H1 (cell line): ENCODE data around the gene ACBD5. TPM values are rescaled to one million over a fixed set of nuclear protein-coding genes. Genes with fewer than 3 reads are reported as not detected.

ENCODE experiments used
- CBX5 ChIP-seq: fragments of 300-800, 300-1000 bp; sonication (generic); IDR thresholded peaks from 2 replicates; pipeline ENCODE4 v1.7.1; 2016; ENCODE audit warnings: antibody characterized with exemption, low read length, low read depth
- CREB1 ChIP-seq: IDR thresholded peaks from 2 replicates; pipeline ENCODE4 v1.6.1; 2012; ENCODE audit warnings: inconsistent platforms
- CTCF ChIP-seq, 3 experiments: IDR thresholded peaks; 1 replicate in 2 of 3; 2 replicates in 1 of 3; pipeline versions ENCODE4 v1.5.1 to v1.6.1; 2011; ENCODE audit warnings: low read length in 3 of 3, mild to moderate bottlenecking in 3 of 3, inconsistent platforms in 2 of 3, low read depth in 1 of 3, moderate library complexity in 1 of 3; ENCODE audit not compliant: insufficient read depth in 1 of 3; ENCODE audit errors: control extremely low read depth in 1 of 3
- GABPA ChIP-seq: IDR thresholded peaks from 2 replicates; pipeline ENCODE4 v1.6.1; 2011; ENCODE audit warnings: mild to moderate bottlenecking, low read length, moderate library complexity, borderline replicate concordance; ENCODE audit not compliant: insufficient read depth
- GTF2F1 ChIP-seq: IDR thresholded peaks from 2 replicates; pipeline ENCODE4 v1.6.1; 2012; ENCODE audit warnings: low read depth, low read length, improper control_type of control experiment, borderline replicate concordance
- HDAC2 ChIP-seq, 2 experiments: fragments of 300-600 bp in 1 of 2; sonication (generic) in 1 of 2; IDR thresholded peaks; 2 replicates each; pipeline ENCODE4 v1.6.1; 2011 to 2012; ENCODE audit warnings: low read depth in 2 of 2, low read length in 2 of 2, mild to moderate bottlenecking in 2 of 2, moderate library complexity in 2 of 2, borderline replicate concordance in 1 of 2, inconsistent platforms in 1 of 2
- JUN ChIP-seq: IDR thresholded peaks from 2 replicates; pipeline ENCODE4 v1.6.1; 2011; ENCODE audit warnings: low read depth, mild to moderate bottlenecking, improper control_type of control experiment, low read length
- JUND ChIP-seq: IDR thresholded peaks from 2 replicates; pipeline ENCODE4 v1.6.1; 2011; ENCODE audit warnings: mild to moderate bottlenecking, improper control_type of control experiment, low read length
- KDM1A ChIP-seq: fragments of 200-600, 300-600 bp; sonication (generic); IDR thresholded peaks from 2 replicates; pipeline ENCODE4 v1.7.1; 2016; ENCODE audit warnings: mild to moderate bottlenecking, low read length, borderline replicate concordance
- POLR2A ChIP-seq, 2 experiments: IDR thresholded peaks; 1 replicate in 1 of 2; 2 replicates in 1 of 2; pipeline ENCODE4 v1.6.1; 2011; ENCODE audit warnings: low read depth in 2 of 2, low read length in 2 of 2, mild to moderate bottlenecking in 2 of 2; ENCODE audit errors: control extremely low read depth in 1 of 2
- POLR2AphosphoS5 ChIP-seq: IDR thresholded peaks from 2 replicates; pipeline ENCODE4 v1.6.1; 2011; ENCODE audit warnings: low read depth, low read length
- RAD21 ChIP-seq, 2 experiments: IDR thresholded peaks in 1 of 2; conservative IDR thresholded peaks in 1 of 2; 2 replicates each; pipeline ENCODE4 v1.6.1; 2011; ENCODE audit warnings: low read depth in 2 of 2, low read length in 2 of 2, improper control_type of control experiment in 1 of 2, inconsistent platforms in 1 of 2, mild to moderate bottlenecking in 1 of 2, moderate library complexity in 1 of 2
- RFX5 ChIP-seq: IDR thresholded peaks from 2 replicates; pipeline ENCODE4 v1.6.1; 2011; ENCODE audit warnings: low read depth, low read length, improper control_type of control experiment, borderline replicate concordance
- SAP30 ChIP-seq: fragments of 300-600 bp; sonication (generic); IDR thresholded peaks from 2 replicates; pipeline ENCODE4 v1.7.1; 2012; ENCODE audit warnings: low read length, moderate library complexity, mild to moderate bottlenecking, inconsistent platforms; ENCODE audit not compliant: insufficient read depth, insufficient replicate concordance
- SIN3A ChIP-seq, 2 experiments: IDR thresholded peaks in 1 of 2; conservative IDR thresholded peaks in 1 of 2; 2 replicates each; pipeline ENCODE4 v1.6.1; 2011 to 2012; ENCODE audit warnings: low read length in 2 of 2, improper control_type of control experiment in 1 of 2, low read depth in 1 of 2, mild to moderate bottlenecking in 1 of 2
- SRF ChIP-seq: IDR thresholded peaks from 2 replicates; pipeline ENCODE4 v1.6.1; 2011; ENCODE audit warnings: mild to moderate bottlenecking, low read depth, low read length, moderate library complexity
- TAF1 ChIP-seq: IDR thresholded peaks from 2 replicates; pipeline ENCODE4 v1.6.1; 2011; ENCODE audit warnings: mild to moderate bottlenecking, low read depth, low read length
- TBP ChIP-seq: IDR thresholded peaks from 2 replicates; pipeline ENCODE4 v1.6.1; 2011; ENCODE audit warnings: low read depth, low read length, improper control_type of control experiment
- TCF12 ChIP-seq: IDR thresholded peaks from 2 replicates; pipeline ENCODE4 v1.6.1; 2011; ENCODE audit warnings: low read depth, mild to moderate bottlenecking, low read length
- YY1 ChIP-seq: IDR thresholded peaks from 2 replicates; pipeline ENCODE4 v1.6.1; 2011; ENCODE audit warnings: low read depth, mild to moderate bottlenecking, low read length
- ZNF274 ChIP-seq: IDR thresholded peaks from 2 replicates; pipeline ENCODE4 v1.7.0; 2012; ENCODE audit warnings: low read length, borderline replicate concordance; ENCODE audit errors: extremely low read depth
- polyA plus RNA-seq, 7 experiments: library from polyadenylated mRNA; depleted of rRNA in 3 of 7; stranded (reverse) in 5 of 7; unstranded in 2 of 7; fragments of >200 nt in 5 of 7; fragments of 200-250 nt in 2 of 7; gene quantifications; 1 replicate in 5 of 7; 2 replicates in 1 of 7; 4 replicates in 1 of 7; pipeline versions ENCODE4 v1.2.1 to v1.2.3, GENCODE V29; 2011 to 2013; ENCODE audit warnings: missing spikeins in 2 of 7, mixed read lengths in 2 of 7
- total RNA-seq: library from RNA; stranded (reverse); fragmentation: NEBNext Ultra II Directional; extraction: Animal tissue kit (Norgen Biotek cat#: 25700); gene quantifications from 2 replicates; pipeline ENCODE4 v1.2.1, GENCODE V29; 2021

Gene ACBD5
- total and polyA plus RNA-seq, 2 of the 8 experiments (the other 6 are each of a cell fraction or from before 2014, with no cell fraction given) = 4.6 to 15.9 TPM

- TF ChIP-seq SAP30 (no peak), POLR2AphosphoS5 (peak; percentile 53), TAF1 (peak; percentile 76), TCF12 (no peak), CREB1 (peak; percentile 56), YY1 (peak; percentile 63; the same call in 1 of the 2 replicates), CTCF (IDR thresholded peaks at IDR 0.05; ENCODE audit: control extremely low read depth in 1 of 3, insufficient read depth in 1 of 3, low read depth in 1 of 3, low read length in 3 of 3) (peak; percentile 14 to 49 (median 34); a peak in 2 of 4 replicates), KDM1A (no peak), CBX5 (no peak), TBP (peak; percentile 26; the same call in 1 of the 2 replicates), ZNF274 (no peak), POLR2A (IDR thresholded peaks at IDR 0.05; ENCODE audit: control extremely low read depth in 1 of 2, low read depth in 2 of 2, low read length in 2 of 2) (peak; percentile 46 to 69), SIN3A (conservative IDR thresholded peaks at IDR 0.05 in 1 of 2, IDR thresholded peaks at IDR 0.05 in 1 of 2; ENCODE audit: low read depth in 1 of 2, low read length in 2 of 2) (peak; percentile 41 to 76; a peak in 3 of 4 replicates), GABPA (peak; percentile 89), RFX5 (no peak), JUN (no peak), HDAC2 (IDR thresholded peaks at IDR 0.05; ENCODE audit: borderline replicate concordance in 1 of 2, low read depth in 2 of 2, low read length in 2 of 2) (peak in 1 of 2 experiments; percentile 42; a peak in 1 of 4 replicates), JUND (no peak), RAD21 (IDR thresholded peaks at IDR 0.05 in 1 of 2, conservative IDR thresholded peaks at IDR 0.05 in 1 of 2; ENCODE audit: low read depth in 2 of 2, low read length in 2 of 2) (peak in 1 of 2 experiments; percentile 27; a peak in 2 of 4 replicates), GTF2F1 (peak; percentile 23; the same call in 1 of the 2 replicates), SRF (no peak)
Measured at GRCh38 chr10:27241652-27242472, 1.3 kb upstream of the ACBD5 start (continued).
